Esophagus squamous epithelium (tissue), 5 donors: ENCODE data around the gene MBP. TPM values are rescaled to one million over a fixed set of nuclear protein-coding genes. Genes with fewer than 3 reads are reported as not detected.

Experiments
- DNase-seq: peaks from one replicate; lab custom pipeline; 2025; lab: John Stamatoyannopoulos, UW
- H3K27ac ChIP-seq, 4 donors: fragments of 200-600 bp; sonication (generic); one replicate each; pipeline ENCODE4 v1.5.1; 2016 to 2019; ENCODE audit warnings: mild to moderate bottlenecking in 1 of 4
- H3K27me3 ChIP-seq, 4 donors: fragments of 200-600 bp; sonication (generic); 1 replicate in 3 of 4; 2 replicates in 1 of 4; pipeline versions ENCODE4 v1.5.1 to v1.6.0; 2017 to 2021; ENCODE audit warnings: antibody characterized with exemption in 1 of 4
- H3K36me3 ChIP-seq, 3 donors: fragments of 200-600 bp; sonication (generic); one replicate each; pipeline ENCODE4 v1.5.1; 2016 to 2019
- H3K4me1 ChIP-seq, 3 donors: fragments of 200-600 bp; sonication (generic); one replicate each; pipeline ENCODE4 v1.5.1; 2017 to 2019
- H3K4me3 ChIP-seq, 4 donors: fragments of 200-600 bp; sonication (generic); 1 replicate in 3 of 4; 2 replicates in 1 of 4; pipeline ENCODE4 v1.5.1; 2016 to 2019; ENCODE audit warnings: mild to moderate bottlenecking in 2 of 4, moderate library complexity in 1 of 4
- H3K9me3 ChIP-seq, 3 donors: fragments of 200-600 bp; sonication (generic); one replicate each; pipeline ENCODE4 v1.5.1; 2016 to 2019
- POLR2A ChIP-seq, 4 donors: fragments of 450-650 bp; IDR thresholded peaks; one replicate each; pipeline ENCODE4 v1.6.1; 2017; ENCODE audit warnings: antibody characterized with exemption in 4 of 4, mild to moderate bottlenecking in 4 of 4, moderate library complexity in 3 of 4
- WGBS, 2 donors: methylation state at CpG; one replicate each; pipeline ENCODE4 v1.1.5; 2018; 5-methylcytosine and 5-hydroxymethylcytosine counted together
- intact Hi-C: fragments of 100-400 bp; cut with DNase I; formaldehyde crosslinking; loops from one replicate; pipeline ENCODE4 v1.15.0; 2022
- total RNA-seq, 4 donors: library from RNA; depleted of rRNA; stranded (reverse); fragments of >200 nt; gene quantifications; one replicate each; pipeline ENCODE4 v1.1.0, GENCODE V29; 2016
- TF ChIP-seq, protein P1 (sequence below), 6 experiments: fragments of 450-650 bp in 4 of 6; fragments of 200-600 bp in 2 of 6; sonication (generic) in 2 of 6; IDR thresholded peaks; one replicate each; pipeline ENCODE4 v1.5.1; 2016 to 2019; ENCODE audit warnings: antibody characterized with exemption in 6 of 6, mild to moderate bottlenecking in 4 of 6, moderate library complexity in 4 of 6
- donor health status: DM: yes; HTN: yes; CAD: no.

MBP gene
- total RNA-seq, 4 donors from 2014 or later, result 21.9 to 38.9 (median 25.2) TPM

DNA sequence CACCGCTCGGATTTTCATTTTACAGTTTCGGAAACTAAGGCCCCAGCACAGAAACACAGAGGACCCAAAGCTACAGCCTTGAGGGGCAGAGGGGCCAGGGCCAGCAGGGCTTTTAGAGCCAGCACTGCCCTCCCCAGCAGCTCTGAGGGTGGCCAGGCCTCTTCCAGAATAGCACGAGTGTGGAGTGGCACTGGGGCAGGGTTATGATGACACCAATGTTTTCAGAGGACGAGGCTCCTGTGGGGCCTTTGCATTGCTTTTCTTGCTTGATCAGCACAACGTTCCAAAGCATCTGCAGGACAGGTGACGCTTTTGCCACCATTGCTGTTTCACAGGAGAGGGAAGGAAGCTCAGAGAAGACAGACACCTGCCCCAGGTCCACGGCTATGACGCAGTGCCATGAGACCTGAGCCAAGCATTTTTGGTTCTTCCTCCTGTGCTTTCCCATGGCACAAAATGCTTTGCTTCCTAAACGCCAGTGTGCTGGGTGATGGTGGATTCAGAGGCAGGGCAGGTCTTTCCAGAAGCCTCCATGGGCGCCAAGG is 126.9 kb downstream of the MBP start:
- WGBS, 2 donors, result 79 to 83% methylated on average over 4 to 8 of the region's 11 CpGs
- TF ChIP-seq, protein P1, sequence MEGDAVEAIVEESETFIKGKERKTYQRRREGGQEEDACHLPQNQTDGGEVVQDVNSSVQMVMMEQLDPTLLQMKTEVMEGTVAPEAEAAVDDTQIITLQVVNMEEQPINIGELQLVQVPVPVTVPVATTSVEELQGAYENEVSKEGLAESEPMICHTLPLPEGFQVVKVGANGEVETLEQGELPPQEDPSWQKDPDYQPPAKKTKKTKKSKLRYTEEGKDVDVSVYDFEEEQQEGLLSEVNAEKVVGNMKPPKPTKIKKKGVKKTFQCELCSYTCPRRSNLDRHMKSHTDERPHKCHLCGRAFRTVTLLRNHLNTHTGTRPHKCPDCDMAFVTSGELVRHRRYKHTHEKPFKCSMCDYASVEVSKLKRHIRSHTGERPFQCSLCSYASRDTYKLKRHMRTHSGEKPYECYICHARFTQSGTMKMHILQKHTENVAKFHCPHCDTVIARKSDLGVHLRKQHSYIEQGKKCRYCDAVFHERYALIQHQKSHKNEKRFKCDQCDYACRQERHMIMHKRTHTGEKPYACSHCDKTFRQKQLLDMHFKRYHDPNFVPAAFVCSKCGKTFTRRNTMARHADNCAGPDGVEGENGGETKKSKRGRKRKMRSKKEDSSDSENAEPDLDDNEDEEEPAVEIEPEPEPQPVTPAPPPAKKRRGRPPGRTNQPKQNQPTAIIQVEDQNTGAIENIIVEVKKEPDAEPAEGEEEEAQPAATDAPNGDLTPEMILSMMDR (IDR thresholded peaks at IDR 0.05), result no peak
- TF ChIP-seq POLR2A (IDR thresholded peaks at IDR 0.05), result no peak
- Histone ChIP-seq H3K27ac (peak overlapping the region in 3 of 4 donors; percentile 0 to 54 (median 36)), H3K36me3 (peaks cover 0 to 21% (median 0%) of the 10 kb centered on the region in 3 donors), H3K4me1 (peaks cover 0 to 11% (median 0%) of the 10 kb centered on the region in 3 donors), H3K27me3 (no peaks in the 10 kb centered on the region), H3K9me3 (no peaks in the 10 kb centered on the region), H3K4me3 (no peak overlapping the region)
- DNase-seq, result no peak
- intact Hi-C loops, result loop anchor here (10.0 kb wide), 1 partner anchor 129 kb away; the partner anchor contains the start of gene MBP

DNA sequence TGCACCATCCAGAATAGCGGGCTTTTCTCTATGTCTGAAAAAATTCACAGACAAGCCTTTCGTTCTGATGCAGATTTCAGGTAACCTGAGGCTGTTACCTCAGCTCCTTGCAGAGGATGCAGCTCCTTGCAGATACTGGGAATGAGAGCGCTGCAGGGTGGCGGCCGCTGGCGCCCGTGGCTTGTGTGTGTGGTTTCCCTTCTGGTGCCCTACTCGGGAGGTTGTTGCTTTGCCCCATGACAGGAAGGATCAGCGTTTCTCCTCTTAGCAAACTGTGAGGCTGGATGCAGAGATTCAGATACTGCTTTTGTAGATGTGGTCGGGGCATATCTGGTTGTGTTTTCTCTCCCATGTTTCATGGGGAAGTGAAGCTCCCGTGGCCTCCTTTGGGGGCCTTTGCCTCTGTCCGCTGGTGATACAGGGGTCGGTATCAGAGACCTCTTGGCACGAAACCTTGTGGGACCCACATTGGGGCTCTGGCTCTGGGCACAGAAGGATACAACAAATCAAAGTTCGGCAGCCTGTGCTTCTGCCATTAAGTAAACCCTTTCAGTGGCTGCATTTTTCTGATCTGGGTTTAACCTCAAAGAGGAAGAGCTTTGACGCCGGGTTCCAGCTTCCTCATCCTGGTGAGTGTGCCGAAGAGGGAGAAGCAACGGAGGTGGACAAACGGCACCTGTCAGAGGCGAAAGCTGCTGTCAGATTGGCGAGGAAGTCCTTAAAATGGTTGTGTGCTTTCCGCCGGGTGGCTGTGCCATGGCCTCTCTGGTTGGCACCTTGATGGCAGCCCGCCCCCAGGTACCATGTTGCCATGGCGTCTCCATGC is 127.8 kb downstream of the MBP start:
- H3K27me3 ChIP-seq, result no peaks in the 10 kb centered on the region
- no peak for TF ChIP-seq POLR2A (IDR thresholded peaks at IDR 0.05)
- TF ChIP-seq, protein P1 (IDR thresholded peaks at IDR 0.05), result no peak
- peak overlapping the region in 3 of 4 donors; percentile 0 to 56 (median 48) for H3K27ac ChIP-seq
- H3K4me1 ChIP-seq, result peaks cover 0 to 17% (median 0%) of the 10 kb centered on the region in 3 donors
- peaks cover 0 to 14% (median 0%) of the 10 kb centered on the region in 3 donors for H3K36me3 ChIP-seq
- 60 to 65% methylated on average over 13 to 24 of the region's 26 CpGs for WGBS, 2 donors
- DNase-seq, result no peak
- intact Hi-C loops, result loop anchor here (5.0 to 10.0 kb wide), 2 partner anchors 130 to 208 kb away; partner anchors contain the start of gene MBP
- H3K9me3 ChIP-seq, result no peaks in the 10 kb centered on the region
- H3K4me3 ChIP-seq, result no peak overlapping the region

DNA sequence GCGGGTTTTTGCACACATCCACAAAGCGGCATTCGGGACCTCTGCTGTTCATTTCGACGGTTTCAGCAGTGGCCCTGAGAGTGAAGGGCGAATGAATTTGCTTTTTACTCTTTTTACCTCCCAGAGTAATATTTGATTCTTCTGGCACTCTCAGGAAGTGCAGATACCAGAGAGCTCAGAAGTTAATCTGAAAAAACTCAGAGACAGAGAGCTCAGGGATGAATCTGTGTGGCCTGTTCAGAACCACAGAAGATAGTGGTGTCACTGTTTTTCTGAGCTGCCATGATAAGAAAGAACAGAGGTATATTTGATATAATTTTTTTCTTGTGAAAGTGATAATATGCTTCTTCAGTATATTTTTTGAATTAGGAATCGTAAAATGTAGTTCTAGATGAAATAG is 129.3 kb downstream of the MBP start:
- peaks cover 0 to 17% (median 0%) of the 10 kb centered on the region in 3 donors for H3K4me1 ChIP-seq
- no peaks in the 10 kb centered on the region for H3K27me3 ChIP-seq
- TF ChIP-seq, protein P1 (IDR thresholded peaks at IDR 0.05), result no peak
- no peak for TF ChIP-seq POLR2A (IDR thresholded peaks at IDR 0.05)
- 94% methylated on average over 7 of the region's 7 CpGs for WGBS, 2 donors
- H3K36me3 ChIP-seq, result no peaks in the 10 kb centered on the region
- H3K9me3 ChIP-seq, result no peaks in the 10 kb centered on the region
- H3K27ac ChIP-seq, result no peak overlapping the region
- intact Hi-C loops, result loop anchor here (5.0 to 10.0 kb wide), 2 partner anchors 131 to 209 kb away; partner anchors contain the start of gene MBP
- DNase-seq, result no peak
- no peak overlapping the region for H3K4me3 ChIP-seq

DNA sequence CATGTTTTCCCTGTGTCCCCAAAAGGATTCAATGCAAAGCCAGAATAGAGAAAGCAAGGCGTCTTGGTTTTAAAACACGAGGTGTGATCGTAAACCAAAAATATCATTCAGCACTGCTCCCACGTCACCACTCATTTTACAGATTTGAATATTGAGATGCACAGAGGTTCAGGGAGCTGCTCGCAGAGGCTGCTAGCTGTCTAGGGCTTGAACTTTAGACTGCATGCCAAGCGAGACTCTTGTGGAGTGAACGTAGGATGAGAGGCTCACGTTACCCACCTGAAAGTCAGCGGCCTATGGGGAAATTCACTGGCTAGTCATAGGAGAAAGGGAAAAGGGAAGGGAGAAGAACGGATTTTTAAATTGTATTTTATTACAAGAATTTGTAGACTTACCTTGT is 130.1 kb downstream of the MBP start:
- H3K4me3 ChIP-seq, result no peak overlapping the region
- no peak for TF ChIP-seq POLR2A (IDR thresholded peaks at IDR 0.05)
- TF ChIP-seq, protein P1 (IDR thresholded peaks at IDR 0.05), result no peak
- no peaks in the 10 kb centered on the region for H3K9me3 ChIP-seq
- no peak overlapping the region for H3K27ac ChIP-seq
- DNase-seq, result no peak
- H3K4me1 ChIP-seq, result peaks cover 0 to 17% (median 0%) of the 10 kb centered on the region in 3 donors
- intact Hi-C loops, result loop anchor here (5.0 to 10.0 kb wide), 2 partner anchors 132 to 210 kb away; partner anchors contain the start of gene MBP
- 84 to 90% methylated on average over 10 of the region's 10 CpGs for WGBS, 2 donors
- H3K36me3 ChIP-seq, result no peaks in the 10 kb centered on the region
- no peaks in the 10 kb centered on the region for H3K27me3 ChIP-seq
